Esophagus squamous epithelium (tissue), 4 donors: ENCODE results near the gene RESP18.

Experiments
- CTCF ChIP-seq, 6 experiments: fragments of 450-650 bp in 4 of 6; fragments of 200-600 bp in 2 of 6; sonication (generic) in 2 of 6; IDR thresholded peaks; one replicate each; pipeline ENCODE4 v1.5.1; 2016 to 2019; ENCODE audit warnings: antibody characterized with exemption in 6 of 6, mild to moderate bottlenecking in 4 of 6, moderate library complexity in 4 of 6
- POLR2A ChIP-seq, 4 donors: fragments of 450-650 bp; IDR thresholded peaks; one replicate each; pipeline ENCODE4 v1.6.1; 2017; ENCODE audit warnings: antibody characterized with exemption in 4 of 4, mild to moderate bottlenecking in 4 of 4, moderate library complexity in 3 of 4

GRCh38 chr2:219281588-219281987, 51.0 kb downstream of the RESP18 start:
- no peak for TF ChIP-seq POLR2A (IDR thresholded peaks at IDR 0.05)
- no peak for TF ChIP-seq CTCF (IDR thresholded peaks at IDR 0.05)
